ENCODE measurements around the gene NSMCE3. TPM values are rescaled to one million over a fixed set of nuclear protein-coding genes. Genes with fewer than 3 reads are reported as not detected.
"Not testable (repeated sequence)": the region's sequence is repeated elsewhere in the genome, so short reads cannot be mapped to it uniquely, and the experiment has no call there.

Gene NSMCE3
- total RNA-seq, 1 donor from 2014 or later = 6.5 TPM

GRCh38 chr15:29224235-29224986, 45.2 kb downstream of the NSMCE3 start:
- intact Hi-C loops (cut with DNase I) = not testable (repeated sequence)

GRCh38 chr15:29223640-29224039, 46.0 kb downstream of the NSMCE3 start:
- intact Hi-C loops (cut with DNase I) = no loop called here
- DNase-seq (ENCODE audit: low spot score) = no peak

More at GRCh38 chr15:29224235-29224986, 45.2 kb downstream of the NSMCE3 start:
- DNase-seq (ENCODE audit: low spot score) = not testable (repeated sequence)

GRCh38 chr15:29222129-29222853, 47.3 kb downstream of the NSMCE3 start:
- DNase-seq (ENCODE audit: low spot score) = no peak
- intact Hi-C loops (cut with DNase I) = no loop called here

GRCh38 chr15:29220852-29221251, 48.8 kb downstream of the NSMCE3 start:
- intact Hi-C loops (cut with DNase I) = no loop called here

GRCh38 chr15:29216955-29217354, 52.7 kb downstream of the NSMCE3 start:
- DNase-seq (ENCODE audit: low spot score) = no peak
- intact Hi-C loops (cut with DNase I) = no loop called here

More at GRCh38 chr15:29220852-29221251, 48.8 kb downstream of the NSMCE3 start:
- DNase-seq (ENCODE audit: low spot score) = no peak

Data from cardiac septum (tissue), 1 donor.